Head of caudate nucleus (tissue), 42 donors: ENCODE measurements around the gene LRRC36.

Source experiments
- DNase-seq, 42 donors: peaks; one replicate each; pipeline versions ENCODE4 v3.0.0 to v3.0.0-alpha.2; 2020 to 2021; ENCODE audit warnings: mixed read lengths in 7 of 42
- intact Hi-C: fragments of 100-400 bp; cut with DNase I; formaldehyde crosslinking; loops from one replicate; pipeline ENCODE4 v1.15.0; 2022

The LRRC36 gene

GRCh38 chr16:67396159-67397035, 69.8 kb downstream of the LRRC36 start:
- DNase-seq: peak in 39 of 42 donors; percentile 34 to 74 (median 60)
- intact Hi-C loops: no loop called here

- intact Hi-C loops: no loop called here
- no peak for DNase-seq
Measured at GRCh38 chr16:67397036-67397801, 70.6 kb downstream of the LRRC36 start.

- DNase-seq: no peak
- intact Hi-C loops: no loop called here
Measured at GRCh38 chr16:67397812-67398545, 71.4 kb downstream of the LRRC36 start.

- no peak for DNase-seq
- intact Hi-C loops: no loop called here
Measured at GRCh38 chr16:67398546-67399217, 72.1 kb downstream of the LRRC36 start.

GRCh38 chr16:67399218-67399733, 72.7 kb downstream of the LRRC36 start:
- intact Hi-C loops: no loop called here
- peak in 35 of 42 donors; percentile 34 to 84 (median 66) for DNase-seq

GRCh38 chr16:67399749-67400704, 73.4 kb downstream of the LRRC36 start:
- no peak for DNase-seq
- intact Hi-C loops: loop anchor here (5.0 to 10.0 kb wide), 2 partner anchors 33 to 145 kb away; no protein-coding TSS in a partner anchor

GRCh38 chr16:67400901-67401300, 74.3 kb downstream of the LRRC36 start:
- intact Hi-C loops: loop anchor here (5.0 to 10.0 kb wide), 2 partner anchors 34 to 146 kb away; no protein-coding TSS in a partner anchor

GRCh38 chr16:67403976-67404555, 77.5 kb downstream of the LRRC36 start:
- no peak for DNase-seq
- intact Hi-C loops: loop anchor here (5.0 to 10.0 kb wide), 2 partner anchors 37 to 149 kb away; no protein-coding TSS in a partner anchor

More at GRCh38 chr16:67400901-67401300, 74.3 kb downstream of the LRRC36 start:
- no peak for DNase-seq

- intact Hi-C loops: loop anchor here (5.0 to 10.0 kb wide), 2 partner anchors 37 to 150 kb away; no protein-coding TSS in a partner anchor
- no peak for DNase-seq
Measured at GRCh38 chr16:67404740-67405226, 78.2 kb downstream of the LRRC36 start.

- intact Hi-C loops: loop anchor here (10.0 kb wide), 1 partner anchor 151 kb away; no protein-coding TSS in a partner anchor
- DNase-seq: no peak
Measured at GRCh38 chr16:67405336-67405735, 78.7 kb downstream of the LRRC36 start.

- intact Hi-C loops: loop anchor here (10.0 kb wide), 1 partner anchor 152 kb away; no protein-coding TSS in a partner anchor
- peak in 2 of 42 donors; percentile 32 to 51 for DNase-seq
Measured at GRCh38 chr16:67406111-67406971, 79.7 kb downstream of the LRRC36 start.

- no peak for DNase-seq
- intact Hi-C loops: loop anchor here (10.0 kb wide), 1 partner anchor 152 kb away; no protein-coding TSS in a partner anchor
Measured at GRCh38 chr16:67407176-67407787, 80.7 kb downstream of the LRRC36 start.

- DNase-seq: no peak
- intact Hi-C loops: loop anchor here (10.0 kb wide), 1 partner anchor 153 kb away; no protein-coding TSS in a partner anchor
Measured at GRCh38 chr16:67407788-67408452, 81.3 kb downstream of the LRRC36 start.

- intact Hi-C loops: loop anchor here (10.0 kb wide), 1 partner anchor 155 kb away; no protein-coding TSS in a partner anchor
Measured at GRCh38 chr16:67409631-67410030, 83.0 kb downstream of the LRRC36 start.

More at GRCh38 chr16:67409631-67410030, 83.0 kb downstream of the LRRC36 start:
- DNase-seq: no peak
